RWPE2 (cell line): ENCODE measurements around the gene C1QTNF5.

Experiments used
- ATAC-seq: fragments of 200-7000 bp; cut with Tn5 transposase; 3 replicates; pipeline ENCODE4 v1.9.1; 2021; ENCODE audit warnings: low read depth
- DNase-seq: peaks from one replicate; pipeline ENCODE4 v3.0.0-alpha.2; 2020; ENCODE audit warnings: low spot score
- H3K27ac ChIP-seq: fragments of 450-650 bp; 2 replicates; pipeline ENCODE4 v1.5.1; 2017; ENCODE audit warnings: mild to moderate bottlenecking; ENCODE audit not compliant: poor library complexity, severe bottlenecking
- H3K27me3 ChIP-seq: fragments of 250-450 bp; sonication (Bioruptor Pico); 2 replicates; pipeline ENCODE4 v1.5.1; 2021; ENCODE audit warnings: mild to moderate bottlenecking, moderate library complexity; ENCODE audit not compliant: insufficient read depth, poor library complexity, severe bottlenecking
- H3K36me3 ChIP-seq: fragments of 250-450 bp; sonication (Bioruptor Pico); 2 replicates; pipeline ENCODE4 v1.5.1; 2020; ENCODE audit warnings: low read depth, mild to moderate bottlenecking, moderate library complexity
- H3K4me1 ChIP-seq: fragments of 250-450 bp; sonication (Bioruptor Pico); 2 replicates; pipeline ENCODE4 v1.5.1; 2021; ENCODE audit warnings: mild to moderate bottlenecking, moderate library complexity; ENCODE audit not compliant: insufficient read depth, poor library complexity, severe bottlenecking
- H3K4me3 ChIP-seq: fragments of 250-450 bp; sonication (Bioruptor Pico); 2 replicates; pipeline ENCODE4 v1.5.1; 2021; ENCODE audit warnings: mild to moderate bottlenecking, moderate library complexity; ENCODE audit not compliant: severe bottlenecking
- H3K9me3 ChIP-seq: fragments of 250-450 bp; sonication (Bioruptor Pico); 2 replicates; pipeline ENCODE4 v1.5.1; 2021; ENCODE audit warnings: mild to moderate bottlenecking, moderate library complexity; ENCODE audit not compliant: severe bottlenecking
- CTCF ChIP-seq: fragments of 450-650 bp; IDR thresholded peaks from one replicate; pipeline ENCODE4 v1.5.1; 2017; ENCODE audit warnings: mild to moderate bottlenecking, moderate library complexity; ENCODE audit not compliant: poor library complexity, severe bottlenecking

Gene C1QTNF5

GRCh38 chr11:119372260-119373058, 31.8 kb upstream of the C1QTNF5 start:
- Histone ChIP-seq H3K27ac (no peak overlapping the region), H3K9me3 (no peaks in the 10 kb centered on the region), H3K4me1 (peaks cover 44% of the 10 kb centered on the region), H3K4me3 (no peak overlapping the region), H3K27me3 (no peaks in the 10 kb centered on the region), H3K36me3 (no peaks in the 10 kb centered on the region)
- no peak for TF ChIP-seq CTCF
- no peak for ATAC-seq
- no peak for DNase-seq

GRCh38 chr11:119371778-119372182, 31.1 kb upstream of the C1QTNF5 start:
- TF ChIP-seq CTCF = peak; percentile 63
- Histone ChIP-seq H3K9me3 (no peaks in the 10 kb centered on the region), H3K27me3 (no peaks in the 10 kb centered on the region), H3K36me3 (no peaks in the 10 kb centered on the region), H3K4me1 (peaks cover 40% of the 10 kb centered on the region), H3K27ac (no peak overlapping the region), H3K4me3 (no peak overlapping the region)
- DNase-seq (no peak), ATAC-seq (peak; percentile 26; the same call in 2 of the 3 replicates)

GRCh38 chr11:119371067-119371601, 30.5 kb upstream of the C1QTNF5 start:
- no peak overlapping the region for H3K4me3 ChIP-seq

GRCh38 chr11:119370486-119371046, 29.9 kb upstream of the C1QTNF5 start:
- no peak for DNase-seq
- H3K4me3 ChIP-seq = no peak overlapping the region
- no peak for ATAC-seq
- H3K36me3 ChIP-seq = no peaks in the 10 kb centered on the region
- TF ChIP-seq CTCF = no peak
- H3K27me3 ChIP-seq = no peaks in the 10 kb centered on the region
- peaks cover 28% of the 10 kb centered on the region for H3K4me1 ChIP-seq
- H3K27ac ChIP-seq = no peak overlapping the region
- H3K9me3 ChIP-seq = no peaks in the 10 kb centered on the region

More at GRCh38 chr11:119371067-119371601, 30.5 kb upstream of the C1QTNF5 start:
- no peaks in the 10 kb centered on the region for H3K27me3 ChIP-seq
- no peaks in the 10 kb centered on the region for H3K9me3 ChIP-seq
- no peak overlapping the region for H3K27ac ChIP-seq
- TF ChIP-seq CTCF = no peak
- H3K4me1 ChIP-seq = peaks cover 34% of the 10 kb centered on the region
- H3K36me3 ChIP-seq = no peaks in the 10 kb centered on the region
- DNase-seq = no peak
- ATAC-seq = no peak
